Stimulated activated CD4-positive, alpha-beta T cell treated with anti-CD3 and anti-CD28 coated beads, Interleukin-1b, Interleukin-23, amount 100 ng/mL, for 48 hours (primary cell): ENCODE measurements around the gene GNB5.
"Not testable (repeated sequence)": the region's sequence is repeated elsewhere in the genome, so short reads cannot be mapped to it uniquely, and the experiment has no call there.

Source experiments
- DNase-seq: peaks from one replicate; pipeline ENCODE4 v3.0.0-alpha.2; 2020

The GNB5 gene

DNA sequence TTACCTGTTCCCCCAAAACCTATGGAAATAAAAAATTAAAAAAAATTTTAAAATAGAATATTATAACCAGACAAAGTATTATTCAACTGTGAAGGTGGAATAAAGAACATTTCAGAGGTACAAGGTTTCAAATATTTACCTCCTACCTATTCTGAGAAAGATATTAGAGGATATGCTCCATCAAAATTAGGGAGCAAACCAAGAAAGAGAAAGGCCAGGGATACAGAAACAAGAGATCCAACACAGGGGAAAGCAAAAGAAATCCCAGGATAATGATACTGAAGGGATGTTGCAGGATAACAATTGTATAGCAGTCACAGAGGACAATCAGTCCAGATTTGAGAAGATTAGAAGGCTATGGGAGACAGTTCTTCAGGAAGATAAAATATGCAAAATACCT lies 101.0 kb downstream of the GNB5 start:
- DNase-seq: no peak

DNA sequence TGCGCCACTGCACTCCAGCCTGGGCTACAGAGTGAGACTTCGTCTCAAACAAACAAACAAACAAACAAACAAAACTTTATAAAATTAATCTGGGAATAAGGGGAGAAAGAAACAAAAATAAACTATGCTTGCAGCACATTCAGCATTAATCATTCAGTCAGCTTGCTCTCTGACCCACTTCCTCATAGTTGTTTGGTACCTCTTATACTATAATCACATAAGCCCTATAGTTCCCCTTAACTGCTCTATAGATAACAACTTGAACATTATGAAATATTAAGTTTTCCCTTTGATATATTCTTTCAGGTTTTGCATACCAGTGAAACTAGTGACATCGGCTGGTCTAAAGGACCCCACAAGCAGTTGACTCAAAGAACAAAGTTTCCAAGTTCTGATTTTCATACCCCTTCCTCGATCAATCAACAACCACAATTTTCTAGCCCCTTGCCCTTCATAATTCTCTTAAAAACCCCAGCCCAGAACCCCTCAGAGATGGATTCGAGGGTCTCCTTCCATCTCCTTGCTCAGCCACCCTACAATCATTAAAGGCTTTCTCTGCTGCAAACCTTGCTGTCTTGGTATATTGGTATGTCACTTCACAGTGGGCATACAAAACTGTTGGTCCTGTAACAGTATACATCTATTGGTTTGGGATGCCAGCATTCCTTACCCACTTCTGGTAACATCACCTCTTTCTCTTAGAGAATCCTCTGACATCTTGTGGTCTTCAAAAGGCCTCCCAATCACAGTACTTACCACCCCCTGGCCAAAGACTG lies 105.0 kb downstream of the GNB5 start:
- no peak for DNase-seq

- DNase-seq: no peak
These were observed 105.9 kb downstream of the GNB5 start for GRCh38 chr15:52085299-52085698.

GRCh38 chr15:52083603-52084002 lies 107.6 kb downstream of the GNB5 start:
- no peak for DNase-seq

- DNase-seq: not testable (repeated sequence)
These were observed 108.2 kb downstream of the GNB5 start for GRCh38 chr15:52083037-52083359.

DNA sequence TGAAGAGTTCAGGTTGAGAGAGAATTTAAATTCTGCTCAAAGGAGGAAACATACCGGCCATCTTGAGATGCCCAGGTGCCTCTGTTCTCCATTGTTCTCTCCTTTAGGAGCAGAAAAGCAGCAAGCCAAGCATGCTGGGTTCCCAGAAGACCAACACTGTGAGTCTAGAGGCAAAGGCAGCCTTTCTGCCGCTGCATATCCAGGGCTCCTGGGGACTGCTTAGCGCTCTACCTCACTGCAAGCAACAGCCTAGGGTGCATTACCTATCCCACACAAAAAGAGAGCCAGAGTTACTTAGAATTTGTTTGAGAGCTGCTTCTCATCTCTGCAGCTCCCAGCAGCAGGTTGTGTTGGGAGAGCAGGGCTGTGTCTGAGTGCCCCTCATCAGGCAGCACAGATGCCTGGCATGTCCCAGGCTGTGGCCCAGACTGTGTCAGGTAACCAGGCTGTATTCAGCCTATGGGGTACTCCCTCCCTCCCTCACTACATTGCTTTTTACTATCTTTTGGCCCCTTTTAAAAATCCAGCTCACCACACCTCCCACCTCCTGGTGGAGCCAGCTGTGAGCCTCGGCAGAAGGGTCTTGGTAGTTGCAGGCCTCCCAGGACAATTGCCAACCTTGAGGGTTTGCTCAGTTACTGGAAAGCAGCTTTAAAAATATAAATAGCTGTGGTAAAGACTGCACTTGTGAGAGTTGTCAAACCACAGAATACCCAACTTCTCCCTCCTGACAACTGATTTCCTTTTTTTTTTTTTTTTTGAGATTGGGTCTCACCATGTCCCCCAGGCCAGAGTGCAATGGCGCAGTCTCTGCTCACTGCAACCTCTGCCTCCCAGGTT lies 108.8 kb downstream of the GNB5 start:
- DNase-seq: no peak

- DNase-seq: no peak
These were observed 110.3 kb downstream of the GNB5 start for GRCh38 chr15:52080706-52081392.

GRCh38 chr15:52080031-52080430 lies 111.2 kb downstream of the GNB5 start:
- DNase-seq: no peak

DNA sequence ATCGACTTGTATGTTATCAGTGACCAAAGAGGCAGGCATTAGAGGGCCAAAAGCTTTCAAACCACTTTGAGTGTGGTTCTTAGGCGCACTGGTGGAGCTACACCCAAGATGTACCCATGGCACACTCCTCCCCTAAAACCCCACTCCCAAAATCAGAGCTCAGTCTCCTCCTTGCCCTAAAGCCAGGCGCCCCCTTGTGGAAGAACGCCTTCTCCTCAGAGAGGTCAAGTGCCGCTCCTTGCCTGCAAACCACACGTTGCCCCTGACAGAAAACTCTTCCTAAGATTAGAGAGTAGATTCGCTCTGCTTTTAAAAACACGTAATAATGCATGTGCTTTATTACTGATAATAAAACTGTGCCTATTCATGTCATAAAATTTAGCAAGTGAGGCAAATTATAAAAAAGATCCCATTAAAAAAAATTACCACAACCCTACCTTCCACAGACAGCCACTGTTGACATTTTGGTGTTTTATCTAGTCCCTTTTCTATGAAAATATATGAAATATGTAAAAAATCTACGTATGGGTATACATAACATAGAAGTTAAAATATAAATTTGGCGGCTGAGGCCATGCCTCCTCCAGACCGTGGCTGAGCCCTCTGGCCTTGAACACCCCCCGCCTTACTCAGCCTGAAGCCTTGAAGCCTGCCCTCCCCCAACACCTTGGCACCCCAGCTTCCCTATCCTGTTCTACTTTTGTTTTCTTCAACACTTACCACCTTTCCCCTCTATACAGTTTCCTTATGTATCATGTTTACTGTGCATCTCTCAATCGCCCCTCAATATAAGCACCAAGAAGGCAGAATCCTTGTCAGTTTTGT lies 112.1 kb downstream of the GNB5 start:
- peak; percentile 81 for DNase-seq

GRCh38 chr15:52078197-52078875 lies 112.9 kb downstream of the GNB5 start:
- DNase-seq: no peak

DNA sequence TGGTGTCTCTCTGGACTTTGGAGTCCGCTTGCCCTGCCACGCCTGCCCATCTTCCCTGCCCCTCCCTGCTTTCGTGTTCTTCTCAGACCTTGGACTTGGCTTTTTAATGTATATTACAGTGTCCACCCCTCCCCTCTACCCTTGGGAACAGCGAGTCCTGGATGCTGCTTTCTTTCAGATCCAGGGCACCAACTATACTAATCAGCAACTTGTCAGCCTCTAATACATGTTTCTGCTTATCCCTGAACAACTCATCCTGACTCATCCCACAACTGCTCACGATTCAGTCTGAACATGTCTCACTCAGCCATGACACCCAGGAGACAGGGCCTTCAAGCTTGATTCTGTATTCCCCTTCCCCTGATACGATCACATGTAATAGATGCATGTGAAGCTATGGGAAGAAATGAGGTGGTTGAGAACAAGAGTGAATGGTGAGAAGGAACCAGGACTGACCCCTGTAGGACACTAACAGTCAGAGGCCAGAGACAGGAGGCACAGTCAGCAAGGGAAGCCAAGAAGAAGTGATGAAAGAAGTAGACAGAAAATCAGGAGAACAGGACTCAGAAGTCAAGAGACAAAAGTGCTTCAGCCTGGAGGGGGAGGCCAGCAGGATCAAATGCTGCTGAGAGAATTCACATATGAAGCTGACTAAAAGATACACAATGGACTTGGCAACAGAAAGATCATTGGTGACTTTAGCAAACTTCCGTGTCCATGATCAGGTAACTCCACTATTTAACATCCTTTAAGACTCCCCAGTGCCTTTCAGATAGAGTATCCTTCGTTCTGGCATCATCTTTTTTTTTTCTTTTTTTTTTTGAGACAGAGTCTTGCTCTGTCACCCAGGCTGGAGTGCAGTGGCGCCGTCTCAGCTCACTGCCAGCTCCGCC lies 114.1 kb downstream of the GNB5 start:
- DNase-seq: peak; percentile 40

GRCh38 chr15:52071570-52071969 lies 119.6 kb downstream of the GNB5 start:
- DNase-seq: no peak

GRCh38 chr15:52069559-52069958 lies 121.6 kb downstream of the GNB5 start:
- DNase-seq: no peak

DNA sequence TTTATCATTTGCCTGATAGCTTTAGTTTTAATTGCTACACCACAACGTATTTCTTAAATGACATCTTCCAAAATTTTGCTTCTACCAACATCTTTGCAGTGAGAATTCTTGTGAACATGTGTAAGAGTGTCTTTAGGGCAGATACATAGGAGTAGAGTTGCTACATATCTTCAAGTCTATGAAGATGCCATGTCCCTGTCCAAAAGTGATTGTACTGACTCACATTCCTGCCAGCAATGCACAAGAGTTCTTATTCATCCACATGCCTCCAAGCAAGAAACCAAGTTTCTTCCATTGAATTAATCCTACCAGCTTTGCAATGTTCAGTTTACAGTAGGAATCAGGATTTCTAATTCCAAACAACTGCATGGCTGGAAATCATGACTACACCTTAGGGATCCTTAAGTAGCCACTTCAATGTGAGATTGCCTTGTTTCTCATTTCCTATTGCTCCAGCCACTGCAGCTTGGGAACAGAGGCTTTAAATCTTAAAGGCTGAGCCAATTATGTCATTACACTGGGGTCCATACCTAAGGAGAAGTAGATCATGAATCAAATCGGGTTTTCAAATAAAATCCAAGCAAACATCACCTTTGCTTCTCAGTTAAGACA lies 123.1 kb downstream of the GNB5 start:
- no peak for DNase-seq

DNA sequence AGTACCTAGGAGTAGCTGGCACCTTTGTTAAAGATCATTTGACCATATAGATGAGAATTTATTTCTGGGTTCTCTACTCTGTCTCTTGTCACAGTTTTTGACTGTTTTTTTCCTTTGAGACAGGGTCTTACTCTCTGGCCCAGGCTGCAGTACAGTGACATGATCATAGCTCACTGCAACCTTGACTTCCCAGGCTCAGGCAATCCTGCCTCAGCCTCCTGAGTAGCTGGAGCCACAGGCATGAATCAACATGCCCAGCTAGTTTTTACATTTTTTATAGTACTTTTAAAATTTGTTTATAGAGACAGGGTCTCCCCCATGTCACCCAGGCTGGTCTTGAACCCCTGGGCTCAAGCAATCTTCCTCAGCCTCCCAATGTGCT lies 123.7 kb downstream of the GNB5 start:
- DNase-seq: no peak

DNA sequence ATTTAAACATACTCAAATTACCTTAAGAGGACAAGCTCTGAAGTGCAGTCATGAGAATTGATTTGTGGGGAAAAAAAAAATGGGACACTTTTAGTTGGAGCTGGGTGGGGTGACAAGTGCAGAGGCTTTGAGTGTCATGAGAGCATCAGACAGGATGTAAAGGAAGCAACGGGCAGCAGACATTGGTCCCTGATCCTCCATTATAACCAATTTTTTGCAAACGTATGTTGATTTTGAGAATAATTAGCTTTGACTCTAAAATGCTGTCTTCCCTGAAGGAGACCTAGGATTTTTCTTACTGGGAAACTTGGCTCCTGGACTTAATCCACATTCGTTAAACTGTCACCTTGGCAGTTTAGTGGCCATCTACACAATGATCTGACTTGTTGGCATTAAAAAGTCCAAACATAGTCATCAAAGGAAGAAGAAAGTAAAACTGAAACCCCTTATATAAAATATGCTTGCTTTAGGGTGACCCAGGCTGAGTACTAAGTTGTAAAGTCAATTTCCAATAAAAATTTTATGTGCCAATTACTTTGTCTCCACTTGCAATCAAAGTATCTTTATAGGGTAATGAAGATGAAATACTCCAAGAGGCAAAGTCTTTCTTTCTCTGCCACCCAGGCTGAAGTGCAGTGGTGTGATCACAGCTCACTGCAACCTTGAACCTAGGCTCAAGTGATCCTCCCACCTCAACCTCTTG lies 124.2 kb downstream of the GNB5 start:
- DNase-seq: no peak
